Astrocyte (in vitro differentiated cells and primary cell): ENCODE measurements around the gene PKP3.

Source experiments
- CTCF ChIP-seq: IDR thresholded peaks from 2 replicates; pipeline ENCODE4 v1.5.1; 2011; ENCODE audit warnings: low read depth, mild to moderate bottlenecking, inconsistent platforms, low read length, moderate library complexity; ENCODE audit not compliant: insufficient read depth
- EZH2 ChIP-seq: IDR thresholded peaks from 2 replicates; pipeline ENCODE4 v1.6.1; 2012; ENCODE audit warnings: mild to moderate bottlenecking, low read length, inconsistent platforms; ENCODE audit not compliant: insufficient read depth

GRCh38 chr11:453564-453963 lies 59.6 kb downstream of the PKP3 start:
- TF ChIP-seq CTCF, result no peak
- no peak for TF ChIP-seq EZH2
